Subcutaneous adipose tissue (tissue), 4 donors: ENCODE data around the gene CKB. TPM values are rescaled to one million over a fixed set of nuclear protein-coding genes. Genes with fewer than 3 reads are reported as not detected.

Experiments
- CTCF ChIP-seq: fragments of 450-650 bp; IDR thresholded peaks from one replicate; pipeline ENCODE4 v1.5.1; 2016; ENCODE audit warnings: low read depth, mild to moderate bottlenecking, control low read depth, antibody characterized with exemption, moderate library complexity
- total RNA-seq, 4 donors: library from RNA; depleted of rRNA; stranded (reverse); fragments of >200 nt; gene quantifications; one replicate each; pipeline ENCODE4 v1.1.0, GENCODE V29; 2016

The CKB gene
- total RNA-seq, 4 donors from 2014 or later = 53.8 to 512 (median 182) TPM

GRCh38 chr14:103504991-103505565, 17.6 kb downstream of the CKB start:
- TF ChIP-seq CTCF = no peak

GRCh38 chr14:103503296-103503695, 19.3 kb downstream of the CKB start:
- no peak for TF ChIP-seq CTCF

GRCh38 chr14:103502877-103503276, 19.8 kb downstream of the CKB start:
- TF ChIP-seq CTCF = no peak

- TF ChIP-seq CTCF = no peak
Observed at GRCh38 chr14:103501921-103502669, 20.5 kb downstream of the CKB start.

DNA sequence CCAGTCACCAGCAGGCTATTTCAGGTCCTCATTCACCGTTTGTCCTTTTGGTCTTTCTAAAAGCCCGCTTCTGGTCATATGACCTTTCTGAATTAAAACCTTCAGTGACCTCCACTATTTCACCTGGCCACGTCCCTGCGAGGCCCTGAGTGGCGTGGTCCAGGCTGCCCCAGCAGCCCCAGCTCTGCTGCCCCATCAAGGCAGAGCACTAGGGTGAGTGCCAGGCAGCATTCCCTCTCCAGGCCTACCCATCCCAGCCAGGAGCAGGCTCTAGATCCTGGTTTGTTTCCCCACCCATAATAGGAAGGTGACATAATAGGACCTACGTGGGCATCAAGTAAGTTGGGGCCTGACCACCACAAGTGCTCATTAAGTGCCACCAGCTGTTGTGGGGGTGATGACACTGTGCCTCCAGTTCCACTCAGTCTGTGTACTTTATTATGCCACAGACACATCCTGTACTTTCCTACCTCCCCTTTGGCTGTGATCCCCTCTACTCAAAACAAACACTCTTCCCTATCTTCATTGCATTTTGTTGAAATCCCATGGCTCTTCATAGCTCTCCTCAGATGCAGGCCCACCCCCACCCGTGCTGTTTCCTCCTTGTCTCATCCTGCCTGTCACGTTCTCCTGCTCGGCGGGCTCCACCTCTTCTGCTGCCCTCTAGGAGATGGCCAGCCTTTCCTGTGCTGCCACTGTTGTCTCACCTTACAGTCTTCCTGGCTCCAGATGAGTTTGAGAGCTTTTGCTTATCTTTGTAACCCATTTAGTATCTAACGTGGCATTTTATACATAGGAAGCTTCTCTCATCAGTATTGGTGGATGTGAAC, 21.4 kb downstream of the CKB start:
- TF ChIP-seq CTCF = no peak

DNA sequence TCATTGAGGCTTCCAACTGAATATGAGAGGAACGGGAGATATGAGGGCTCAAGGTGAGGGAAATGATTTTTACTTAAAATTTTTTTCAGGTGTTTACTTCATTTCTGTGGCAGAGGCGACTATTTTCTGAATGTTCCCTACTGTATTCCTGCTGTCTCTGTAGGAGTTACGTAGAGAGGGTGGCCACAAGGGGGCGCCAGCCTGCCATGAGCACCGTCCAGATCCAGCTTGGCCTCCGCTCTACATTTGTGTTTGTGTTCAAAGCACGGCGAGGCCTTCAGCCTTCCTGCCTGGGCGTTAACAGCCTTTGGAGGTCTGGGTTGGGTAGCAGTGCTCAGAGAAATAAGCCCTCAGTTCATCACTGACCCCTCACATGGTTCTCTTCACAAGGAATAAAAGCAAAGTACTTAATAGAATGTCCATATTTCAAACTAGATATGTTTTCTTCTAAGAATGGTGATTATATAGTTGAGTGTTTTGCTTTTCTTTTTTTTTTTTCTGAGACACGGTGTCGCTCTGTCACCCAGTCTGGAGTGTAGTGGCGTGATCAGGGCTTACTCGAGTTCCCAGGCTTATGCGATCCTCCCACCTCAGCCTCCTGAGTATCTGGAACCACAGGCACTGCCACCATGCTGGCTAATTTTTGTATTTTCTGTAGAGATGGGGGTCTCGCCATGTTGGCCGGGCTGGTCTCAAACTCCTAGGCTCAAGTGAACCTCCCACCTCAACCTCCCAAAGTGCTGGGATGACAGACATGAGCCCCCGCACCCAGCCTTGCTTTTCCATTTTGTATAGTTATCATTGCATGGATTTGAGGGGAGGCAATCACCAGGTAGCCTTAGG, 22.3 kb downstream of the CKB start:
- no peak for TF ChIP-seq CTCF
